GM12891 (cell line): ENCODE measurements around the gene TRIM26.
"Not testable (repeated sequence)": the region's sequence is repeated elsewhere in the genome, so short reads cannot be mapped to it uniquely, and the experiment has no call there.

Source experiments
- DNase-seq: peaks from one replicate; pipeline ENCODE4 v3.0.0; 2011; ENCODE audit warnings: low spot score; ENCODE audit not compliant: insufficient read length
- FAIRE-seq: peaks from 2 replicates; lab custom pipeline; 2011; peaks lifted over from hg19 to GRCh38; lab: Jason Lieb, UNC
- PAX5 ChIP-seq: IDR thresholded peaks from 2 replicates; pipeline ENCODE4 v1.6.1; 2011; ENCODE audit warnings: low read length, moderate library complexity, mild to moderate bottlenecking; ENCODE audit not compliant: insufficient read depth, severe bottlenecking
- POLR2A ChIP-seq: IDR thresholded peaks from 2 replicates; pipeline ENCODE4 v1.6.1; 2011; ENCODE audit warnings: low read depth, low read length, control low read depth
- POLR2AphosphoS5 ChIP-seq: IDR thresholded peaks from 2 replicates; pipeline ENCODE4 v1.6.1; 2011; ENCODE audit warnings: low read depth, low read length, control low read depth
- POU2F2 ChIP-seq: IDR thresholded peaks from 2 replicates; pipeline ENCODE4 v1.6.1; 2011; ENCODE audit warnings: low read depth, mild to moderate bottlenecking, control low read depth, low read length, moderate library complexity
- SPI1 ChIP-seq: IDR thresholded peaks from 2 replicates; pipeline ENCODE4 v1.6.1; 2011; ENCODE audit warnings: low read depth, low read length, control low read depth
- TAF1 ChIP-seq: IDR thresholded peaks from 2 replicates; pipeline ENCODE4 v1.6.1; 2011; ENCODE audit warnings: low read depth, low read length, control low read depth

TRIM26 gene

DNA sequence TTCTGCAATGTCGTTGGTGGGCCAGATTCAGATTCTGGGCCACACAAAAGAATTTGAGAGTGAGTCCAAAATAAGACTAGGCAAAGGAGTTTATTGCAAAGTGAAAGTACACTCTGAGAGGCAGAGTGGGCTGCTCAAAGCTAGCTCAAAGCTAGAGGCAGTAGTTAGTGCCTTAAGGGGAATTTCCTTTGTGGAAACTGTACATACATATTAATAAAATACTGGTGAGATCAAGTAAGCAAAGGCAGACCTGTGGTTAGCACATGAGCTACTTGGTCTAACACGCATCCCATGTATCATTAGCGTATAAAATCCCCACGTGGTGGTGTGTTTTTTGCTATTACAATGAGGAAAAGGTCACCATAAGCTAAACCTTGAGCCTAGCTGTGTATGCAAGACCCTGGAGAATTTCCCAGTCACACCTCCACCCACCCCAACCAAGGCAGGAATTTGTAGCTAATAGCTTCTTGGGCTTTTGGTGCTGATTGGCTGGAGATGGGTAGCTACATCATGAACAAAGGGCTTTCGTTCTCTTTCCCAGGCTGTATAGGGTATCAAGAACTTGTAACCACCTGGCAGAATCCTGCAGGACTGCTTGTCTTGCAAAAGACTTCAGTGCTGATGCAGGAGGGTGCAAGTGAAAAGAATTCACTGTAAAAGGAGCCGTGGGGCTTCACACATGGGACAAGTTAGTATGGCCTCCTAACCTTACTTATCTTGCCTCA is 14.7 kb upstream of the TRIM26 start:
- peak; percentile 68; the same call in 1 of the 2 replicates for TF ChIP-seq POLR2AphosphoS5
- TF ChIP-seq PAX5 = no peak
- TF ChIP-seq SPI1 = no peak
- no peak for TF ChIP-seq TAF1
- TF ChIP-seq POLR2A = peak; percentile 53; the same call in 1 of the 2 replicates
- no peak for TF ChIP-seq POU2F2
- peak; percentile 74 for FAIRE-seq
- no peak for DNase-seq

DNA sequence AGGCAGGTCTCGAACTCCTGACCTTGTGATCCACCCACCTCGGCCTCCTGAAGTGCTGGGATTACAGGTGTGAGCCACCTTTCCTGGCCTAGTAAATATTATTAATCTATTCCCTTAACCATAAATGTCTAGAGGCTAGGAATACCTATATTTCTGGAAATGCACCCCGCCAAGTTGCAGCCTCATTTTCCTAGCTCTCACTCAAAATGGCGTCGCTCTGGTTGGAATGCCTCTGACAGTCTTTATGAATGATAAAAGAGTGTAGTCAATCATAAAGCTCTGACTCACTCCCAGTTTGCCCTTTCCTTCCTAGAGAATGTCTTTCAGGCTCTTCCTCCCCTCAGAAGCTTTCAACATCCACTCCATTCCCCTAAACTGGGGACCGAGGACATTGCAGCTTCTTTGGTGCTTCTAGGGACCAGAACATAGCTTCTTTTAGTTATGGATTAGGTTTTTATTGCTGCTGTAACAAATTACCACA is 14.1 kb upstream of the TRIM26 start:
- TF ChIP-seq SPI1 (no peak), POLR2A (no peak), PAX5 (no peak), TAF1 (no peak), POU2F2 (no peak), POLR2AphosphoS5 (no peak)
- FAIRE-seq (no peak), DNase-seq (no peak)

DNA sequence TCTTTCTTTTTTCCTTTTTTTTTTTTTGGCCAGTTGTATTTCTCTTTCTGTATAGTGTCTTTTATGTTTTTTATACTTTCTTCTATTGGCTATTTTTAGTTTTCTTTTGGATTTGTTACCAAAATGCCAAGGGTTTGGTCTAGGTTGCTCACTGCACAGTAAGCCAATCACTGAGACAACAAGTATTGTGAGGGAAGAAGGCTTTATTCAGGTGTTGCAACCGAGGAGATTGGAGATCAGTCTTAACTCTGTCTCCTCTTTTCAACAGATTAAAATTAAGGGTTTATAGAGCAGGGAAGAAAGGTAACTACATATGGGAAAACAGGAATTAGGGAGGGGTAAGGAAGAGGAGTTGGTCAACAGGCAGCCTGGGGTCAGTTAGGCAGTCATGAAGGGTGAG is 10.1 kb upstream of the TRIM26 start:
- FAIRE-seq (no peak), DNase-seq (no peak)
- no peak for TF ChIP-seq TAF1
- no peak for TF ChIP-seq POLR2AphosphoS5
- TF ChIP-seq PAX5 = no peak
- TF ChIP-seq POU2F2 = no peak
- TF ChIP-seq POLR2A = no peak
- no peak for TF ChIP-seq SPI1

- not testable (repeated sequence) for FAIRE-seq, DNase-seq
Measured at GRCh38 chr6:30221956-30222355, 8.8 kb upstream of the TRIM26 start.

- not testable (repeated sequence) for FAIRE-seq, DNase-seq
Measured at GRCh38 chr6:30221395-30221794, 8.2 kb upstream of the TRIM26 start.

- DNase-seq (no peak), FAIRE-seq (peak; percentile 20)
- TF ChIP-seq SPI1 (no peak), TAF1 (no peak), POLR2A (no peak), PAX5 (no peak), POU2F2 (no peak), POLR2AphosphoS5 (no peak)
Measured at GRCh38 chr6:30219244-30219643, 6.0 kb upstream of the TRIM26 start.

- FAIRE-seq = no peak
- DNase-seq = no peak
- TF ChIP-seq SPI1 (no peak), POLR2A (no peak), POU2F2 (no peak), PAX5 (no peak), POLR2AphosphoS5 (no peak), TAF1 (no peak)
Measured at GRCh38 chr6:30216096-30216495, 2.9 kb upstream of the TRIM26 start.

DNA sequence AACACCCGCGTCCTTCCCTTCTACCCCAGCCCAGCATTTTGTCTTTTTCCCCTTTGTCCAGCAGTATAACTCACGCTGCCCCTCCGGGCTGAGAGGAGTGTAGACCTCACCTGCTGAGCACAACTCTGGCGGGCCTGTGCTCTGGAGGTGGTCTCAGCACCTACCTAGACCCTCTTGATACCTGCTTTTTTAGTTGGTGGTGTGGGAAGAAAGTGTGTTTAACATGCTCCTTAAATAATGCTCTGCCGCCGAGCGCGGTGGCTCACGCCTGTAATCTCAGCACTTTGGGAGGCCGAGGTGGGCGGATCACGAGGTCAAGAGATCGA is 1.4 kb upstream of the TRIM26 start:
- FAIRE-seq (no peak), DNase-seq (no peak)
- TF ChIP-seq POU2F2 (no peak), TAF1 (no peak), POLR2A (no peak), SPI1 (no peak), POLR2AphosphoS5 (no peak), PAX5 (no peak)

GRCh38 chr6:30213957-30214656 is 901 bp upstream of the TRIM26 start:
- peak; percentile 87 for FAIRE-seq
- no peak for DNase-seq
- TF ChIP-seq POLR2AphosphoS5 (peak; percentile 64; the same call in 1 of the 2 replicates), PAX5 (no peak), POLR2A (peak; percentile 66), POU2F2 (0 out of 2 replicates have a peak, but pooled peaks have one; percentile 22)

DNA sequence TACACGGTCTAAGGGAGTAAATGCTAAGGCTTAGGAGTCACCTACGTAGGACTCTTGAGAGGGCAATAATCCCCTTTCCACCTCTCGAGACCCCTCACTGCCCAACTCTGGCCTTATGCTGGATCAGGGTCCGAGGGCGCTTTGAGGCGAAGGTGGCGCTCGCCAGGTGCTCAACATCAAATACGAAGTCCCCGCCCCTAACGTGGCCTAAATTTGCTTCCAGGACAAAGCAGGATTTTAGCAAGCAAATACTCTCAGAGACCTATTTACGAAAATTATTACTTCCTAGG is 406 bp upstream of the TRIM26 start:
- no peak for TF ChIP-seq POLR2A
- no peak for TF ChIP-seq POLR2AphosphoS5
- TF ChIP-seq PAX5 = no peak
- TF ChIP-seq TAF1 = no peak
- no peak for TF ChIP-seq SPI1
- no peak for TF ChIP-seq POU2F2
- FAIRE-seq (no peak), DNase-seq (no peak)
